ENCODE results near the gene GAREM2.

Gene GAREM2

GRCh38 chr2:26172871-26173775 lies at the start of gene GAREM2:
Gene GAREM2 (plus strand): TSS chr2:26173088. CDS start chr2:26173221, 133 bp downstream.
- no peak for TF ChIP-seq CTCF (IDR thresholded peaks at IDR 0.05; ENCODE audit: low read depth, low read length, missing control alignments)

GRCh38 chr2:26123426-26123825 lies 49.5 kb upstream of the GAREM2 start:
- H3K4me3 ChIP-seq (replicated peaks; ENCODE audit: low read depth, low read length) = no peak overlapping the region
- DNase-seq (ENCODE audit: extremely low read depth, low read depth) = no peak
- TF ChIP-seq CTCF (IDR thresholded peaks at IDR 0.05; ENCODE audit: low read depth, low read length, missing control alignments) = no peak

More at GRCh38 chr2:26172871-26173775, at the start of gene GAREM2:
- peak within 1 kb of the TSS; percentile 31 for H3K4me3 ChIP-seq (replicated peaks; ENCODE audit: low read depth, low read length)
- no peak for DNase-seq (ENCODE audit: extremely low read depth, low read depth)

GRCh38 chr2:26126074-26126473 lies 46.8 kb upstream of the GAREM2 start:
- H3K4me3 ChIP-seq (replicated peaks; ENCODE audit: low read depth, low read length) = no peak overlapping the region
- no peak for DNase-seq (ENCODE audit: extremely low read depth, low read depth)
- no peak for TF ChIP-seq CTCF (IDR thresholded peaks at IDR 0.05; ENCODE audit: low read depth, low read length, missing control alignments)

GRCh38 chr2:26128176-26128575 lies 44.7 kb upstream of the GAREM2 start:
- no peak for TF ChIP-seq CTCF (IDR thresholded peaks at IDR 0.05; ENCODE audit: low read depth, low read length, missing control alignments)
- no peak overlapping the region for H3K4me3 ChIP-seq (replicated peaks; ENCODE audit: low read depth, low read length)
- DNase-seq (ENCODE audit: extremely low read depth, low read depth) = no peak

- no peak for TF ChIP-seq CTCF (IDR thresholded peaks at IDR 0.05; ENCODE audit: low read depth, low read length, missing control alignments)
- DNase-seq (ENCODE audit: extremely low read depth, low read depth) = no peak
- H3K4me3 ChIP-seq (replicated peaks; ENCODE audit: low read depth, low read length) = no peak overlapping the region
These were observed 42.1 kb upstream of the GAREM2 start for GRCh38 chr2:26130763-26131162.

- no peak overlapping the region for H3K4me3 ChIP-seq (replicated peaks; ENCODE audit: low read depth, low read length)
- TF ChIP-seq CTCF (IDR thresholded peaks at IDR 0.05; ENCODE audit: low read depth, low read length, missing control alignments) = no peak
- no peak for DNase-seq (ENCODE audit: extremely low read depth, low read depth)
These were observed 36.4 kb upstream of the GAREM2 start for GRCh38 chr2:26136451-26136850.

All from HFF-Myc (cell line).